RWPE2 (cell line): ENCODE results near the gene CDK5RAP3.

Source experiments
- ATAC-seq: fragments of 200-7000 bp; cut with Tn5 transposase; 3 replicates; pipeline ENCODE4 v1.9.1; 2021; ENCODE audit warnings: low read depth
- DNase-seq: peaks from one replicate; pipeline ENCODE4 v3.0.0-alpha.2; 2020; ENCODE audit warnings: low spot score
- H3K27ac ChIP-seq: fragments of 450-650 bp; 2 replicates; pipeline ENCODE4 v1.5.1; 2017; ENCODE audit warnings: mild to moderate bottlenecking; ENCODE audit not compliant: poor library complexity, severe bottlenecking
- H3K27me3 ChIP-seq: fragments of 250-450 bp; sonication (Bioruptor Pico); 2 replicates; pipeline ENCODE4 v1.5.1; 2021; ENCODE audit warnings: mild to moderate bottlenecking, moderate library complexity; ENCODE audit not compliant: insufficient read depth, poor library complexity, severe bottlenecking
- H3K36me3 ChIP-seq: fragments of 250-450 bp; sonication (Bioruptor Pico); 2 replicates; pipeline ENCODE4 v1.5.1; 2020; ENCODE audit warnings: low read depth, mild to moderate bottlenecking, moderate library complexity
- H3K4me1 ChIP-seq: fragments of 250-450 bp; sonication (Bioruptor Pico); 2 replicates; pipeline ENCODE4 v1.5.1; 2021; ENCODE audit warnings: mild to moderate bottlenecking, moderate library complexity; ENCODE audit not compliant: insufficient read depth, poor library complexity, severe bottlenecking
- H3K4me3 ChIP-seq: fragments of 250-450 bp; sonication (Bioruptor Pico); 2 replicates; pipeline ENCODE4 v1.5.1; 2021; ENCODE audit warnings: mild to moderate bottlenecking, moderate library complexity; ENCODE audit not compliant: severe bottlenecking
- H3K9me3 ChIP-seq: fragments of 250-450 bp; sonication (Bioruptor Pico); 2 replicates; pipeline ENCODE4 v1.5.1; 2021; ENCODE audit warnings: mild to moderate bottlenecking, moderate library complexity; ENCODE audit not compliant: severe bottlenecking
- CTCF ChIP-seq: fragments of 450-650 bp; IDR thresholded peaks from one replicate; pipeline ENCODE4 v1.5.1; 2017; ENCODE audit warnings: mild to moderate bottlenecking, moderate library complexity; ENCODE audit not compliant: poor library complexity, severe bottlenecking

CDK5RAP3 gene

DNA sequence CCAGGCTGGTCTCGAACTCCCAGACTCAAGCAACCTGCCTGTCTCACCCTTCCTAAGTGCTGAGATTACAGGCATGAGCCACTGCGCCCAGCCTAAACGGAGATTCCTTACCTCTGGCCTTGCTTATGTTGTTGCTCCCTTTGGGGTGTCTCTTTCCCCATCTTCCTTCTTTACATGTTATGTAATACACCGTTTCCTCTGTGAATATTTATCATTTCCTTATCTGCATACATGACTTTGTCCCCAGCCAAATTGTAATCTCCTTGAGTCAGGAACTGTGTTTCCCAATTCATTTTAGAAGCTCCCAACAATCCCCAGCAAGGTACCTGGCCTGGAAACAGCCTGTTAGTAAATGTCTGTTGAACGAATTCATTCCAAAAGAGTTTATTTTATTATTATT, 51.0 kb downstream of the CDK5RAP3 start:
- no peak overlapping the region for H3K4me3 ChIP-seq
- H3K4me1 ChIP-seq: peaks cover 16% of the 10 kb centered on the region
- H3K36me3 ChIP-seq: no peaks in the 10 kb centered on the region
- ATAC-seq: no peak
- no peak for TF ChIP-seq CTCF
- no peaks in the 10 kb centered on the region for H3K27me3 ChIP-seq
- no peaks in the 10 kb centered on the region for H3K9me3 ChIP-seq
- no peak for DNase-seq
- no peak overlapping the region for H3K27ac ChIP-seq

DNA sequence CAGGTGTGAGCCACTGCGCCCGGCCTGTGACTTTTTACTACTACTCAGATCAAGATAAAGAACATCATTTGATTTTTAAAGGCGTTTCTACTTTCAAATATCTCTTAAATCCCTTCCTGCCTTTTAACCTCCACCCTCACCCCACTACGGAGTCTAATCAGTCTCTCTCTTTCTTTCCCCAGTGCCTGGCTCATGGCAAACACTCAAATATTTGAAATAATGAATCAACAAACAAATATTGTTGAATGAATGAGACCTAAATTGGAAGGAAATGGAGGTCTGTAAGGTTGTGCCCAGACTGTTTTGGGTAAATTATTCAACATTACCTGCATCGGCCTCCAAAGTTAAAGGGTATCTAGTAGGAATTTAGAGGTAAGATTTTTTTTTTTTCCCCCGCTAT, 52.0 kb downstream of the CDK5RAP3 start:
- ATAC-seq: no peak
- Histone ChIP-seq H3K4me3 (no peak overlapping the region), H3K27me3 (no peaks in the 10 kb centered on the region), H3K4me1 (peaks cover 18% of the 10 kb centered on the region), H3K36me3 (no peaks in the 10 kb centered on the region), H3K27ac (peak overlapping the region; percentile 76), H3K9me3 (no peaks in the 10 kb centered on the region)
- no peak for TF ChIP-seq CTCF
- DNase-seq: no peak

GRCh38 chr17:48023400-48024148, 52.7 kb downstream of the CDK5RAP3 start:
- Histone ChIP-seq H3K27me3 (no peaks in the 10 kb centered on the region), H3K27ac (peak overlapping the region; percentile 76), H3K9me3 (no peaks in the 10 kb centered on the region), H3K36me3 (no peaks in the 10 kb centered on the region), H3K4me1 (peaks cover 18% of the 10 kb centered on the region), H3K4me3 (peak overlapping the region; percentile 29)
- ATAC-seq (peak; percentile 57), DNase-seq (peak; percentile 92)
- peak; percentile 41 for TF ChIP-seq CTCF

DNA sequence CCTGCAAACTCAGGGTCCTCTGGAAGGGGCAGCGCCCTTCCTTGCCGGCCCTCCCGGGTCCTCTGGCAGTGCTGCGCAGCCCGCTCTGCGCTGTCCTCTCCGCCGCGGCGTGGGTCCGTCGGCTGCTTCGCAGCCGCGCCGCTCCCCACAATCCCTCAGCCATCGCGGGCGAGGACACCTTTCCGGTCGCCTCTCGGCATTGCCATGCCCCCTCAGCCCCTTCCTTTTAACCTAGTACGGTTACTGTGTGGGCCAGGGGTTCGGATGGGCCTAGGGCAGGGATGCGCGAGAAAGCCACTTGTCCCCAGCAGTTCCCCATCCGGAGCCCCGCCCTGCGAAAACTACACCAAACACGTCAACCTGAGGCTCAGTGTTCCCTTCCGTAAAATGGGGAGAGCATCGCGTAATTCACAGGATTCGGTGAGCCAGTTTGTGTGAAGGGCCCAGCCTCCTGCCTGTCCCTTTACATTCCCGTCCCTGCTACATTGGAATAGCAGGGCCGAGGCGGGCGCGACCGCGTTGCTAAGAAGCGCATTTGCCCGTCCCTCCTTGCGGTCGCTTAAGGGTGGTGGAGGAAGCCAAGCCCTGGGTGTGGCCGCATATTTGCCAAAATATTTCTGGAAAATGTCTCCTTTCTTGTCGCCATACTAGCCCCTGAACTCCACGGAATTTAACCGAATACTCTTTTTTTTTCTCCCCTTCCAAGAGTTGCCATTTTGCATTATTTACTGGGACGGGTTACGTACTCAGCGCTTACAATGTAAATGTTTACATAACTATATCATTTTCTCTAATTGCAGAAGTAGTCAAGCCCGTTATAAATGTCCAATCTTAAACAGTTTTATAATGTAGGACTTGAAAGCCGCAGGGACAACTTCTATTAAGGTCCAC, 53.5 kb downstream of the CDK5RAP3 start:
- H3K4me3 ChIP-seq: peak overlapping the region; percentile 29
- peak; percentile 7 for ATAC-seq

More for the DNA sequence above, 53.5 kb downstream of the CDK5RAP3 start:
- peak; percentile 78 for DNase-seq
- TF ChIP-seq CTCF: no peak
- Histone ChIP-seq H3K27me3 (no peaks in the 10 kb centered on the region), H3K4me1 (peaks cover 18% of the 10 kb centered on the region), H3K9me3 (no peaks in the 10 kb centered on the region), H3K27ac (peak overlapping the region; percentile 76), H3K36me3 (no peaks in the 10 kb centered on the region)
